Raji (cell line): ENCODE data around the gene ZNF366.

Experiments
- POLR2A ChIP-seq: IDR thresholded peaks from 2 replicates; pipeline ENCODE4 v1.6.1; 2011; ENCODE audit warnings: low read depth, low read length, control low read depth; ENCODE audit not compliant: insufficient read depth

Gene ZNF366

GRCh38 chr5:72402381-72402890 is 104.8 kb downstream of the ZNF366 start:
- no peak for TF ChIP-seq POLR2A

- TF ChIP-seq POLR2A = no peak
These were observed 106.3 kb downstream of the ZNF366 start for GRCh38 chr5:72400950-72401349.

- no peak for TF ChIP-seq POLR2A
These were observed 109.4 kb downstream of the ZNF366 start for GRCh38 chr5:72397836-72398235.

- TF ChIP-seq POLR2A = no peak
These were observed 112.5 kb downstream of the ZNF366 start for GRCh38 chr5:72394688-72395087.

- no peak for TF ChIP-seq POLR2A
These were observed 114.2 kb downstream of the ZNF366 start for GRCh38 chr5:72393052-72393451.
